ENCODE measurements around the gene CD79B. TPM values are rescaled to one million over a fixed set of nuclear protein-coding genes. Genes with fewer than 3 reads are reported as not detected.

Gene CD79B
- total RNA-seq, 1 experiment from 2014 or later: not detected

GRCh38 chr17:63944736-63945499 lies 12.8 kb upstream of the CD79B start:
- Histone ChIP-seq H3K4me3 (ENCODE audit: low read depth in 2 of 2, low read length in 2 of 2) (no peak overlapping the region), H3K9me3 (ENCODE audit: control insufficient read depth, insufficient read depth, low read depth, low read length) (no peaks in the 10 kb centered on the region), H3K36me3 (ENCODE audit: control insufficient read depth, insufficient read depth, low read length) (no peaks in the 10 kb centered on the region), H3K4me1 (ENCODE audit: control insufficient read depth, insufficient read depth, low read length) (no peaks in the 10 kb centered on the region), H3K27ac (ENCODE audit: low read length) (no peak overlapping the region), H3K27me3 (ENCODE audit: control insufficient read depth, insufficient read depth, low read length) (no peaks in the 10 kb centered on the region)
- TF ChIP-seq TCF7L2 (IDR thresholded peaks at IDR 0.05; ENCODE audit: low read depth, low read length) (no peak), SIN3A (IDR thresholded peaks at IDR 0.05; ENCODE audit: borderline replicate concordance, insufficient read depth, low read depth, low read length) (no peak), POLR2AphosphoS5 (IDR thresholded peaks at IDR 0.05; ENCODE audit: low read depth, low read length) (no peak)
- TF ChIP-seq, protein P1, sequence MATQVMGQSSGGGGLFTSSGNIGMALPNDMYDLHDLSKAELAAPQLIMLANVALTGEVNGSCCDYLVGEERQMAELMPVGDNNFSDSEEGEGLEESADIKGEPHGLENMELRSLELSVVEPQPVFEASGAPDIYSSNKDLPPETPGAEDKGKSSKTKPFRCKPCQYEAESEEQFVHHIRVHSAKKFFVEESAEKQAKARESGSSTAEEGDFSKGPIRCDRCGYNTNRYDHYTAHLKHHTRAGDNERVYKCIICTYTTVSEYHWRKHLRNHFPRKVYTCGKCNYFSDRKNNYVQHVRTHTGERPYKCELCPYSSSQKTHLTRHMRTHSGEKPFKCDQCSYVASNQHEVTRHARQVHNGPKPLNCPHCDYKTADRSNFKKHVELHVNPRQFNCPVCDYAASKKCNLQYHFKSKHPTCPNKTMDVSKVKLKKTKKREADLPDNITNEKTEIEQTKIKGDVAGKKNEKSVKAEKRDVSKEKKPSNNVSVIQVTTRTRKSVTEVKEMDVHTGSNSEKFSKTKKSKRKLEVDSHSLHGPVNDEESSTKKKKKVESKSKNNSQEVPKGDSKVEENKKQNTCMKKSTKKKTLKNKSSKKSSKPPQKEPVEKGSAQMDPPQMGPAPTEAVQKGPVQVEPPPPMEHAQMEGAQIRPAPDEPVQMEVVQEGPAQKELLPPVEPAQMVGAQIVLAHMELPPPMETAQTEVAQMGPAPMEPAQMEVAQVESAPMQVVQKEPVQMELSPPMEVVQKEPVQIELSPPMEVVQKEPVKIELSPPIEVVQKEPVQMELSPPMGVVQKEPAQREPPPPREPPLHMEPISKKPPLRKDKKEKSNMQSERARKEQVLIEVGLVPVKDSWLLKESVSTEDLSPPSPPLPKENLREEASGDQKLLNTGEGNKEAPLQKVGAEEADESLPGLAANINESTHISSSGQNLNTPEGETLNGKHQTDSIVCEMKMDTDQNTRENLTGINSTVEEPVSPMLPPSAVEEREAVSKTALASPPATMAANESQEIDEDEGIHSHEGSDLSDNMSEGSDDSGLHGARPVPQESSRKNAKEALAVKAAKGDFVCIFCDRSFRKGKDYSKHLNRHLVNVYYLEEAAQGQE (IDR thresholded peaks at IDR 0.05; ENCODE audit: insufficient read depth in 1 of 2, low read depth in 2 of 2, low read length in 1 of 2): no peak
- TF ChIP-seq, protein P2, sequence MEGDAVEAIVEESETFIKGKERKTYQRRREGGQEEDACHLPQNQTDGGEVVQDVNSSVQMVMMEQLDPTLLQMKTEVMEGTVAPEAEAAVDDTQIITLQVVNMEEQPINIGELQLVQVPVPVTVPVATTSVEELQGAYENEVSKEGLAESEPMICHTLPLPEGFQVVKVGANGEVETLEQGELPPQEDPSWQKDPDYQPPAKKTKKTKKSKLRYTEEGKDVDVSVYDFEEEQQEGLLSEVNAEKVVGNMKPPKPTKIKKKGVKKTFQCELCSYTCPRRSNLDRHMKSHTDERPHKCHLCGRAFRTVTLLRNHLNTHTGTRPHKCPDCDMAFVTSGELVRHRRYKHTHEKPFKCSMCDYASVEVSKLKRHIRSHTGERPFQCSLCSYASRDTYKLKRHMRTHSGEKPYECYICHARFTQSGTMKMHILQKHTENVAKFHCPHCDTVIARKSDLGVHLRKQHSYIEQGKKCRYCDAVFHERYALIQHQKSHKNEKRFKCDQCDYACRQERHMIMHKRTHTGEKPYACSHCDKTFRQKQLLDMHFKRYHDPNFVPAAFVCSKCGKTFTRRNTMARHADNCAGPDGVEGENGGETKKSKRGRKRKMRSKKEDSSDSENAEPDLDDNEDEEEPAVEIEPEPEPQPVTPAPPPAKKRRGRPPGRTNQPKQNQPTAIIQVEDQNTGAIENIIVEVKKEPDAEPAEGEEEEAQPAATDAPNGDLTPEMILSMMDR (IDR thresholded peaks at IDR 0.05): no peak
- ChIA-PET CTCF (no interaction called here), POLR2A (no interaction called here)
- BruUV-seq (replicated peaks): no TSS peak
- DNase-seq (ENCODE audit: low read depth, low spot score) (no peak), ATAC-seq (no peak)
- intact Hi-C loops (cut with micrococcal nuclease; ENCODE audit: unreplicated experiment) (no loop called here), in situ Hi-C loops (cut with HindIII; ENCODE audit: low pct_unique_long_range_greater_than_20kb, low sequenced_read_pairs) (no loop called here)

DNA sequence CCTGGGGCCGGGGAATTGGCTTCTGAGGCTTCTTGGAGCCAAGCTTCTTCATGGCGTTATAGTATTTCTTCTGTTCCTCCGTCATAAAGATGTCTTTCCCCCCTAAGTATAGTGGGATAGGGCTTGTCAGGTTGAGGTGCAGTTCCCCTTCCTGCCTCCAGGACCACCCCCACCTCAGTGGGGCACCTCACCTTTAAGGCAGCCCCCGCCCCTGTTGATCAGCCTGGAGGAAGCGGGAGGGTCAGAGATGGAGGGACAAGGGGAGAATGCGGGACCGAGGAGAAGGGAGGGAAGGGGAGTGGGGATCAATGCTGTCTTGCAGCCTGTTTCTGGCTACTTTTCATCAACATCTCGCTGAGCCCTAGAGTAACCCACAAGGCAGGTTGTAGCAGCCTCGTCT lies 11.6 kb upstream of the CD79B start:
- ChIA-PET CTCF (no interaction called here), POLR2A (no interaction called here)
- no peak for ATAC-seq
- intact Hi-C loops (cut with micrococcal nuclease; ENCODE audit: unreplicated experiment) (no loop called here), in situ Hi-C loops (cut with HindIII; ENCODE audit: low pct_unique_long_range_greater_than_20kb, low sequenced_read_pairs) (no loop called here)
- no peaks in the 10 kb centered on the region for H3K9me3 ChIP-seq (ENCODE audit: control insufficient read depth, insufficient read depth, low read depth, low read length)
- DNase-seq (ENCODE audit: low read depth, low spot score): no peak
- H3K27ac ChIP-seq (ENCODE audit: low read length): no peak overlapping the region
- no peaks in the 10 kb centered on the region for H3K4me1 ChIP-seq (ENCODE audit: control insufficient read depth, insufficient read depth, low read length)
- TF ChIP-seq SIN3A (IDR thresholded peaks at IDR 0.05; ENCODE audit: borderline replicate concordance, insufficient read depth, low read depth, low read length) (no peak), TCF7L2 (IDR thresholded peaks at IDR 0.05; ENCODE audit: low read depth, low read length) (no peak)
- TF ChIP-seq, protein P2 (IDR thresholded peaks at IDR 0.05): no peak
- H3K4me3 ChIP-seq (ENCODE audit: low read depth in 2 of 2, low read length in 2 of 2): no peak overlapping the region
- H3K36me3 ChIP-seq (ENCODE audit: control insufficient read depth, insufficient read depth, low read length): no peaks in the 10 kb centered on the region
- no peaks in the 10 kb centered on the region for H3K27me3 ChIP-seq (ENCODE audit: control insufficient read depth, insufficient read depth, low read length)
- BruUV-seq (replicated peaks): no TSS peak
